Parathyroid adenoma (tissue), 2 donors: ENCODE results near the gene KCNQ1.

Experiments
- H2AFZ ChIP-seq: fragments of 300-600 bp; sonication (generic); one replicate; pipeline ENCODE4 v1.7.0; 2017; ENCODE audit warnings: antibody characterized with exemption, mild to moderate bottlenecking
- H3K27ac ChIP-seq: fragments of 300-600 bp; sonication (generic); one replicate; pipeline ENCODE4 v1.7.0; 2017
- H3K27me3 ChIP-seq: fragments of 300-600 bp; sonication (generic); one replicate; pipeline ENCODE4 v1.7.0; 2017; ENCODE audit warnings: low read length; ENCODE audit not compliant: control insufficient read depth, insufficient read depth
- H3K36me3 ChIP-seq: fragments of 300-600 bp; sonication (generic); one replicate; pipeline ENCODE4 v1.7.0; 2017; ENCODE audit warnings: low read length; ENCODE audit not compliant: control insufficient read depth, insufficient read depth
- H3K4me1 ChIP-seq: fragments of 300-600 bp; sonication (generic); one replicate; pipeline ENCODE4 v1.7.0; 2017; ENCODE audit warnings: control low read depth
- H3K4me2 ChIP-seq: fragments of 300-600 bp; sonication (generic); one replicate; pipeline ENCODE4 v1.7.0; 2017; ENCODE audit warnings: low read length
- H3K4me3 ChIP-seq: fragments of 300-600 bp; sonication (generic); one replicate; pipeline ENCODE4 v1.7.0; 2017; ENCODE audit warnings: low read depth, low read length
- H3K79me2 ChIP-seq: fragments of 300-600 bp; sonication (generic); one replicate; pipeline ENCODE4 v1.7.0; 2017; ENCODE audit warnings: control low read depth
- H3K9ac ChIP-seq: fragments of 300-600 bp; sonication (generic); one replicate; pipeline ENCODE4 v1.7.0; 2017; ENCODE audit warnings: mild to moderate bottlenecking
- H3K9me3 ChIP-seq: fragments of 300-600 bp; sonication (generic); one replicate; pipeline ENCODE4 v1.7.0; 2017; ENCODE audit warnings: low read length; ENCODE audit not compliant: control insufficient read depth
- CTCF ChIP-seq: fragments of 300-600 bp; sonication (generic); IDR thresholded peaks from one replicate; pipeline ENCODE4 v1.7.0; 2017; ENCODE audit warnings: antibody characterized with exemption, mild to moderate bottlenecking
- donor health status: primary hyperparathyroidism.

KCNQ1 gene

GRCh38 chr11:2721210-2721916 lies 276.6 kb downstream of the KCNQ1 start:
- no peak for TF ChIP-seq CTCF
- Histone ChIP-seq H2AFZ (no peak overlapping the region), H3K9ac (no peak overlapping the region), H3K27me3 (no peaks in the 10 kb centered on the region), H3K36me3 (no peaks in the 10 kb centered on the region), H3K79me2 (no peaks in the 10 kb centered on the region), H3K4me3 (no peak overlapping the region), H3K4me2 (no peak overlapping the region), H3K27ac (no peak overlapping the region), H3K4me1 (no peaks in the 10 kb centered on the region), H3K9me3 (no peaks in the 10 kb centered on the region)

DNA sequence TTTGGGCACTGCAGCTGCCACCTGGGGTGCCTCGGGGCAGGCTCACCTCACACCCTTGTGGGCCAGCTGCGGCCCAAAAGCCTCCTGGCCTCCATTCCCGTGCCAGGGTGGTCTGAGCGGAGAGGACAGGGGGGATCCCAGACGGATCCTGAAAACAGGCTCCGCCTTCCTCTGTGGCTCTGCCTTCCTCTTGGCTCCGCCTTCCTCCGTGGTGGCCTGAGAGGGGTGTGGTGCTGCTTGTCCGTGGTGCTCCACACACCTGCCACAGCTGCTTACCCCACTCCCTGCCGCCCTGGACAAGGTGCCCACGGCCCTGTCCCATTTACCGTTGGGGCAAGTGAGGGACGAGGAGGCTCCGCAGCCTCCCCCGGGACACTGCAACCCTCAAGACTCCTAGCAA lies 278.1 kb downstream of the KCNQ1 start:
- no peak for TF ChIP-seq CTCF
- no peak overlapping the region for H3K4me3 ChIP-seq
- no peak overlapping the region for H3K27ac ChIP-seq
- no peaks in the 10 kb centered on the region for H3K4me1 ChIP-seq
- H3K36me3 ChIP-seq: no peaks in the 10 kb centered on the region
- H2AFZ ChIP-seq: no peak overlapping the region
- H3K9ac ChIP-seq: no peak overlapping the region
- H3K27me3 ChIP-seq: no peaks in the 10 kb centered on the region
- no peak overlapping the region for H3K4me2 ChIP-seq
- no peaks in the 10 kb centered on the region for H3K9me3 ChIP-seq
- H3K79me2 ChIP-seq: no peaks in the 10 kb centered on the region

GRCh38 chr11:2724104-2724503 lies 279.3 kb downstream of the KCNQ1 start:
- H3K79me2 ChIP-seq: no peaks in the 10 kb centered on the region
- no peak overlapping the region for H3K9ac ChIP-seq
- no peaks in the 10 kb centered on the region for H3K4me1 ChIP-seq
- H3K9me3 ChIP-seq: no peaks in the 10 kb centered on the region
- no peaks in the 10 kb centered on the region for H3K36me3 ChIP-seq
- H3K4me3 ChIP-seq: no peak overlapping the region
- no peak overlapping the region for H3K4me2 ChIP-seq
- H3K27me3 ChIP-seq: no peaks in the 10 kb centered on the region
- H3K27ac ChIP-seq: no peak overlapping the region
- no peak for TF ChIP-seq CTCF
- H2AFZ ChIP-seq: no peak overlapping the region

DNA sequence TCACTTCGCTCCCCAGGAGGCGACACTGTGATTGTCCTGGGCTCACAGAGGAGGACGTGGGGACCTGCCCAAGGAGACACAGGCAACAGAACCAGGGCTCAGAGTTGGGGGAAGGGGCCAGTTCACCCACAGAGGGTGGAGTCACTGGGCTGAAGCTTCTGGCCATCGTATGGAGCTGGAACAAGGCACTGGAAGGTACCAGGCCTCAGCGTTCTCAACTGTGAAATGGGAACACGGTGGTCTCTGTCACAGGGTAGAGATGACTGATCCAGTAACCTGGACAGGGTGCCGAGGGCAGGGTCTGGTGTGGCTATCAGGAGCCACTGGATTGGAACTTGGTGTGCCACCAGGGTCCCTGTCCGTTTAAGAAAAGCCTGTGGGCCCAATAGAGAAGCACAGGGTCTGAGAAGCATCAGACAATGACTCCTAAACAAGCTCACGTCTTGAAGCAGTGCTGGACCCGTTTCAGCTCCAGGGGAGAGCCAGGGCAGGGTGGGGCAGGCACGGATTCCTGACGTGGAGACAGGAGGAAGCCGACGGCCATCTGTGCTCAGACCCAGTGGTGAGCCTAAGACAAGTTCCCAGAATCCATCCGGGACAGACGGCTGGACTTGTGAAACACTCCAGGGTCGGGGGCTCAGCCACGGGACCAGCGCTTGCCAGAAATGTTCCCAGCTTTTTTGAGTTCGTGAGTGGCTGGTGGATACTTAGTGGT lies 280.0 kb downstream of the KCNQ1 start:
- H3K36me3 ChIP-seq: no peaks in the 10 kb centered on the region
- no peaks in the 10 kb centered on the region for H3K9me3 ChIP-seq
- H3K27ac ChIP-seq: no peak overlapping the region
- no peaks in the 10 kb centered on the region for H3K4me1 ChIP-seq
- H3K4me2 ChIP-seq: no peak overlapping the region
- no peak overlapping the region for H2AFZ ChIP-seq
- H3K79me2 ChIP-seq: no peaks in the 10 kb centered on the region
- H3K9ac ChIP-seq: no peak overlapping the region
- no peak overlapping the region for H3K4me3 ChIP-seq
- no peak for TF ChIP-seq CTCF
- no peaks in the 10 kb centered on the region for H3K27me3 ChIP-seq
